KBM-7 (cell line): ENCODE results near the gene LCE2A.

ENCODE experiments used
- DNase-seq: peaks from one replicate; pipeline ENCODE4 v3.0.0-alpha.2; 2015
- in situ Hi-C: fragments of 300-500 bp; cut with MboI; formaldehyde crosslinking; loops from 2 replicates; pipeline ENCODE4 v1.14.3; 2020; ENCODE audit warnings: low sequenced_read_pairs, low pct_unique_long_range_greater_than_20kb, mixed read lengths

The LCE2A gene

GRCh38 chr1:152737997-152738396 is 39.9 kb downstream of the LCE2A start:
- no peak for DNase-seq
- in situ Hi-C loops, result no loop called here

GRCh38 chr1:152739841-152740240 is 41.7 kb downstream of the LCE2A start:
- DNase-seq, result no peak
- in situ Hi-C loops, result no loop called here

GRCh38 chr1:152741656-152742055 is 43.5 kb downstream of the LCE2A start:
- DNase-seq, result no peak
- in situ Hi-C loops, result no loop called here

GRCh38 chr1:152743371-152744145 is 45.4 kb downstream of the LCE2A start:
- DNase-seq, result no peak
- in situ Hi-C loops, result no loop called here

GRCh38 chr1:152745289-152745704 is 47.2 kb downstream of the LCE2A start:
- in situ Hi-C loops, result no loop called here
- no peak for DNase-seq

GRCh38 chr1:152745765-152746444 is 47.8 kb downstream of the LCE2A start:
- no peak for DNase-seq
- in situ Hi-C loops, result no loop called here

- in situ Hi-C loops, result no loop called here
Observed at GRCh38 chr1:152747831-152748230, 49.7 kb downstream of the LCE2A start.

More at GRCh38 chr1:152747831-152748230, 49.7 kb downstream of the LCE2A start:
- no peak for DNase-seq
